ENCODE results near the gene TMEM205.

DNA sequence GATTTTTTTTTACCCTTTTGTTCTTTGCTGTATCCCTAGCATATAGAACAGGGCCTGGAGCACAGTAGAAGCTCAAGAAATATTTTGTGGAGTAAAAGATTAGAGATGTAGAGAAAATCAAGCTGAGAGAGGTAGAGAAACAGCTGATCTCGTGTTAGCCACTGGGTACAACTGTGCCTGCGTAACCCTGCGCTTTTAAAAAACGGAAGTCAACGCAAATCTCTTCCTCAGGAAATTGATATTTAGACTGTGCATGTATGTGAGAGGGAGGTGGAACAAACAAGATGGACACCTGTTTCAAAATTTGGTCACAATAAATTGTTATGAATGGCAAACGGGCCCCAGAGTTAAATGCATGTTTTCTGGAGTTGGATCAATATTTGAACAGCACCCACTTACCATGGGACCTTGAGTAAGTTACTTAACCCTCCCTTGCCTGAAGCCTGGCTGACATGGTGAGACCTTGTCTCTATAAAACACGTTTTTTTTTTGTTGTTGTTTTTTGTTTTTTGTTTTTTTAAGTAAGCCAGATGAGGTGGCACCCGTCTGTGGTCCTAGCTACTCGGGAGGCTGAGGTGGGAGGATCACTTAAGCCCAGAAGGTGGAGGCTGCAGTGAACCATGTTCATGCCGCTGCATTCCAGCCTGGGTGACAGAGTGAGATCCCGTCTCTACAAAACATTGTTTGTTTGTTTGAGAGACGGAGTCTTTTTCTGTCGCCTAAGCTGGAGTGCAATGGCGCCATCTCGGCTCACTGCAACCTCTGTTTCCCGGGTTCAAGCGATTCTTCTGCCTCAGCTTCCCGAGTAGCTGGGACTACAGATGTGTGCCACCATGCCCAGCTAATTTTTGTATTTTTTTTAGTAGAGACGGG, 41.3 kb upstream of the TMEM205 start:
- TF ChIP-seq CTCF (conservative IDR thresholded peaks at IDR 0.05; ENCODE audit: low read depth in 2 of 2) (no peak), EZH2 (IDR thresholded peaks at IDR 0.05; ENCODE audit: low read depth, unreplicated experiment) (no peak), ZNF114 (CRISPR knock-in tag; IDR thresholded peaks at IDR 0.05) (no peak), JUNB (IDR thresholded peaks at IDR 0.05; ENCODE audit: unreplicated experiment) (no peak), ZNF331 (CRISPR knock-in tag; IDR thresholded peaks at IDR 0.05; ENCODE audit: low read depth) (no peak), REST (IDR thresholded peaks at IDR 0.05; ENCODE audit: unreplicated experiment) (no peak), CREB1 (CRISPR knock-in tag; IDR thresholded peaks at IDR 0.05; ENCODE audit: low read depth) (no peak), POLR2AphosphoS5 (IDR thresholded peaks at IDR 0.05; ENCODE audit: low read depth) (no peak)
- TF ChIP-seq, protein P1, sequence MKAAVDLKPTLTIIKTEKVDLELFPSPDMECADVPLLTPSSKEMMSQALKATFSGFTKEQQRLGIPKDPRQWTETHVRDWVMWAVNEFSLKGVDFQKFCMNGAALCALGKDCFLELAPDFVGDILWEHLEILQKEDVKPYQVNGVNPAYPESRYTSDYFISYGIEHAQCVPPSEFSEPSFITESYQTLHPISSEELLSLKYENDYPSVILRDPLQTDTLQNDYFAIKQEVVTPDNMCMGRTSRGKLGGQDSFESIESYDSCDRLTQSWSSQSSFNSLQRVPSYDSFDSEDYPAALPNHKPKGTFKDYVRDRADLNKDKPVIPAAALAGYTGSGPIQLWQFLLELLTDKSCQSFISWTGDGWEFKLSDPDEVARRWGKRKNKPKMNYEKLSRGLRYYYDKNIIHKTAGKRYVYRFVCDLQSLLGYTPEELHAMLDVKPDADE (IDR thresholded peaks at IDR 0.05) = no peak

Measured in GM23338 (cell line).